ENCODE data around the gene ZNF684.

Gene ZNF684

DNA sequence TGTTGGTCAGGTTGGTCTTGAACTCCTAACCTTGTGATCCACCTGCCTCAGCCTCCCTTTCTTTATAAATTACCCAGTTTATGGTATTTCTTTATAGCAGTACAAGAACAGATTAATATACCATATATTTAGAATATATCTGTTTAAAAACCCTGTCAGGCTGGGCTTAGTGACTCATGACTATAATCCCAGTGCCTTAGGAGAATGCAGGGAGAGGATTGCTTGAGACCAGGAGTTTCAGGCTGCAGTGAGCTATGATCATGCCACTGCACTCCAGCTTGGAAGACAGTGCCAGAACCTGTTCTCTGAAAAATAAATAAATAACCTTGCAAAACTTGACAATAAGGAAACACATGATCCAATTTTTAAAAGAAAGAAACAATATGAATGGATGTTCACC is 43.9 kb downstream of the ZNF684 start:
- no peak for DNase-seq

DNA sequence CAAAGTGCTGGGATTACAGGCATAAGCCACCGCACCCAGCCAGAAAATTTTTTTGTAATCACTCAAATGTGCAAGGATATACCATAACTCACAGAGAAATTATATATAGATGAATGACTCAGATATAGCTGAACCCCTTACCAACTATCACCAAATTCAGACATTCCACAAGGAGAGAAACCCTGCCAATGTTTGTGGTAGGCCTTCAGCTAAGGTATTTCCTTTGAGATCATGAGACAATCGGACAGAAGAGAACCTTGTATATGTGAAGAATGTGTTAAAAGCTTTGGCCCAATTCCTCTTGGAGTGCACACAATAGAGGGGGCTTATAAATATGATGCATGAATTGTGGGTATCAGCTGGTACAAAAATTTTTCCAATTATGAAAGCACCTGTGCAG is 50.7 kb downstream of the ZNF684 start:
- no peak for DNase-seq

DNA sequence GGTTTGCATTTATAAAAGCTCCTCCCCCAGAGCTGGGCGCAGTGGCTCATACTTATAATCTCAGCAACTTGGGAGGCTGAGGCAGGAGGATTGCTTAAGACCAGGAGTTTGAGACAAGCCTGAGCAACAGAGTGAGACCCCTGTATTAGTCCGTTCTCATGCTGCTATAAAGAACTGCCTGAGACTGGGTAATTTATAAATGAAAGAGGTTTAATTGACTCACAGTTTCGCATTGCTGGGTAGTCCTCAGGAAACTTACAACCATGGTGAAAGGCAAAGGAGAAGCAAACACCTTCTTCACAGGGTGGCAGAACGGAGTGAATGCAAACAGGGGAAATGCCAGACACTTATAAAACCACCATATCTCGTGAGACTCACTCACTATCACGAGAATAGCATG is 52.5 kb downstream of the ZNF684 start:
- no peak for DNase-seq

DNA sequence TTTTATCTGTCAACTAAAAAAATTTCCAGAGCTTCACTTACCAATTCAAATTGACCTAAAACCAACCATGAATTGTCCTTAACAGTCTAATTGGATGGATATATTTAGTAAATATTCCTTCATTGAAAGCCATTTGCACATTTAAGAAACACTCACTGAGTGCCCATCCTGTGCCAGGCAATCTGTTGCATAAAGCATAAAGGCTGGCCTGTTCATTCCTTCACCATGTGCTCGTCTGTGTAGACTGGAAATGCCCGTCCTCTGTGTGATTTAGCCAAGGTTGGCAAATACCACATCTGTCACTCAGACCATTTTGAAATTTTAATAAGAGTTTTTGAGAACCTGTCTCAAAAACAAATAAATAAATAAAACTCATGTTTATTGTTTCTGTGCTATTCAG is 57.1 kb downstream of the ZNF684 start:
- DNase-seq: no peak

DNA sequence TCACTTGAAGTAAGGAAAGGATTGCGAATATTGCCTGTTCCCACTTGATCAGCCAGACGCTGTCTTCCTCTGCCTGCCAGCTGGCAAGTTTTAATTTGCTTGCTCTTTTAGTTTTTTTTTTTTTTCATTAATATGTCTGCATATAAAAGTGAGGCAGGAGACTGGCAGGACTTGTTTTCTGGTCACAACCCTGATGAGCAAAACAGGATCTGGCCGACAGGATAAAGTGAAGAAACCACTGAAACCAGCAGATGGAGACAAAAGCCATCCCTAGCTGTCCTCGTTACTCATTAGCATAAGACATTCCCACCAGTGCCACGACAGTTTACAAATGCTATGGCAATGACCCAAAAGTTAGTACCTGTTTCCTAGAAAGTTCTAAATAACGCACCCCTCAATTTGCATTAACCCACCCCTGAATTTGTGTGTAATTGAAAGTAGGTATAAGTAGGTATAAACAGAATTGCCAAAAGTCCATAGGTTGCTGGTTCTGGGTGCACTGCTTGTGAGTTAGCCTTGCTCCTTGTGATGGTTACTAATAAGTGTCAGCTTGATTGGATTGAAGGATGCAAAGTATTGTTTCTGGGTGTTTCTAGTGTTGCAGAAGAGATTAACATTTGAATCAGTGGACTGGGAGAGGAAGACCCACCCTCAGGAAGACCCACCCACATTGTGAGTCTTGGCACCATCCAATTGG is 60.8 kb downstream of the ZNF684 start:
- no peak for DNase-seq

DNA sequence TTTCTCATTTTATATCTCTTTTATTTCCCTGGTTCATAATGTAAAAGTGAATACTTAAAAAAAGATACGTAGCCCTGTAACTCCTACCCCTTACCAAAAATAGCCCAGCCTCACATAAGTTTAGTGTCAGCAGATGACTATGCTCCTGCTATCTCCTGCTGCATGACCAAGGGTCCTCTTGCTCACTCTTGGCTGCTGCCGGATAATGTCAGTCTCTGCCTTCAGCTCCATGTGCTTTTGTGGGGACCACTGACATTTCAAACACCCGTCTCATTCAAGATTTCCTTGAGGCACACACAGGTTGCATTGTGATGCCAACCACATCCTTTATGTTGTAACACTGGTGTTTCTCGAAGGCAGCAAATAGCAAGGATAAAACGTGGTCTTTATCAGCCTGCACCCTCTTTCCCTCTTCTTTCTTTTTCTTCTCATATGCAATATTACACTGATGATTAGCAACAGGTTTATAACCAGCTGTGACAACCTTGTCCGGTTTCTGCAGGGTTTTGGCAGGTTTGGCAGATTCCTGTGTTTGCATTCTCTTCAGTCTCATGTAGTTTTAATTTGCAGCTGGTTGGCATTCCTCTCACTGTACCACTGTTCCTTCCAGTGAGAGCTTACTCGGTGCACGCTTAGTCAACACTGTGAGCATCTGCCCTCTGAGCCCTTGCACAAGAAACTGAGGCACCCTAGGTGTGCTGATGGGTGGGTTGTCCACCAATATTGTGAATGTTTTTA is 62.2 kb downstream of the ZNF684 start:
- DNase-seq: no peak

DNA sequence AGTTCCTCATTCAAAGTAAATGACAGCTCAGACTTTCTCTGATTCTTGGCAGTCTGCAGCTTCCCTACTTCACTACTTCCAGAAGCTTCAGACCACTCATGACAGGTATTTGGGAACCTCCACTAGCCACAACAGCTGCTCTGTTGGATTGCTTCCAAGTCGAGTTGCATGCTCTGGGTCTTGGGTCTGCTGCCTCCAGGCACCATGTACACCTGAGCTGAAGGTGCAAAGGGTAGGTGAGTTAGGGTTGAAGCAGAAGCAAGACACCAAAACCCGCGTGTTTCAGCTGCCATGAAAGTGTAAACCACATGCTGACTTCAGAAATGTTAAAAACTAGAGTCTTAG is 62.7 kb downstream of the ZNF684 start:
- no peak for DNase-seq

DNA sequence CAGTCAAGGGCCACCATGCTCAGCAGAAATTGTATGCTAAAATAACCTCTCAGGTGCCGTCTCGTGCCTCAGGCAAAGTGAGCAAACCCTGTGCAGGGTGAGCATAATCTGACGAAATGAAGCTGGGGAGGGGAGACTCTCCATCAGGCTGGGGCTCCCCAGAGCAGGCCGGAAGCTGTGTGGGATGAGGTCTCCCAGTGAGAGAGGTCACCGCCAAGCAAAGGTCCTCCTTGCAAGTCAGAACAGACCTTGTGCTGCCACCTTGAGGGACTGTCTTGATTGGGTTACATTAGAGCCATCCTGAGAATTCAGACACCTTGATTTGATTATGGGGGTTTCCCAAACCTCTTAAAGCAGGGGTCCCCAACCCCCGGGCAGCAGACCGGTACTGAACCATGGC is 64.2 kb downstream of the ZNF684 start:
- DNase-seq: no peak

Data from 8988T (cell line).